GM21447 (cell line): ENCODE data around the gene GSDME.

ENCODE experiments used
- ATAC-seq: cut with Tn5 transposase; IDR thresholded peaks from one replicate; pipeline ENCODE4 v1.9.1; 2021; ENCODE audit not compliant: unreplicated experiment

GSDME gene

DNA sequence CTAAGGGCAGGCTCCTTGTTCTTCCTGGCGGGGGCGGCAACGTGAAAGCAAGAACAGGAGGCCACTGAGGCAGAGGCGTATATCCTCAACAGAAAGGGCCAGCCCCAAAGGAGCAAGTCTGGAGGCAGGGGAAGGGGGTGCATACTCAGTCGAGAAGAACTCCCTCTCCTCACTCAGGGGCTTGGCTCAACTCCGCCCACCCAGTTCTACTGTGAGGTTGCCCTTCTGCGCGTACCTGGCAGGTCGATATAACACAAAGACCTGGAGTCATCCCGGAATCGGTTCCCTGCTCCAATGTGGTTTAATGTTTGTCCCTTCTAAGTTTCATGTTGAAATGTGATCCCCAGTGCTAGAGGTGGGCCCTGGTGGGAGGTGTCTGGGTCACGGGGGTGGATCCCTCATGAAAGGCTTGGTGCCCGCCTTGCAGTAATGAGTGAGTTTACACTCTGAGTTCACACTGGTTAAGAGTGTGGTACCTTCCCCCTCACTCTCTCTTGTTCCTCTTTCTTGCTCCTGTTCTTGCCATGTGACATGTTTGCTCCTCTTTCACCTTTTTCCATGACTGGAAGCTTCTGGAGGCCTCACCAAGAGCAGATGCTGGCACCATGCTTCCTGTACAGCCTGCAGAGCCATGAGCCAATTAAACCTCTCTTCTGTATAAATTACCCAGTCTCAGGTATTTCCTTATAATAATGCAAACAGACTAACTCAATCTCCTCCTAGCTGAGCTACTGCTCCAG lies 32.6 kb downstream of the GSDME start:
- ATAC-seq, result no peak

GRCh38 chr7:24723178-24723530 lies 34.1 kb downstream of the GSDME start:
- ATAC-seq, result no peak

- no peak for ATAC-seq
Measured at GRCh38 chr7:24722386-24723177, 34.7 kb downstream of the GSDME start.

DNA sequence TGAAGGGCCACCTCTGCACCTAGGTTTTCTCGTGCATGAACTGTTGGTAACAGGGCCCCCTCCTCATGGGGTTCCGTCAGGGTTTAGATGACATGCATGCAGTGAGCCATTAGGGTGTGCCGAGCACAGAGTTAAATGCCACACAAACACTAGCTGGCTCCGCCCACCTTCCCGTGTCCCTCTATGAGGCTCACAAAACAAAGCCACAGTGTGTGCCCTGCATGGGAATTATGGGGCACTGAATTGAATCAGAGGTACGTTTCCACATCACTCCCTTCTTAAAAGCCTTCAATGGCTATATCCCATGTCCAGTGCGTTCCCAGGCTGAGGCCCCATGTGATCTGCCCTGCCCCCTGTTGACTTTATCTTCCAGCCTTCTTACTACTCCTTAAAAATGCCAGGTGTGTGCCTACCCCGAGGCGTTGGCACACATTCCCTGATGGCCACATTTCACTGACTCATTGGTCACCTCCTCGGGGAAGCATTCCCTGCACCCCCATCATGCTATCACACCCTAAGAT lies 35.7 kb downstream of the GSDME start:
- ATAC-seq, result no peak

GRCh38 chr7:24720283-24720682 lies 37.0 kb downstream of the GSDME start:
- no peak for ATAC-seq

- ATAC-seq, result peak; percentile 66
Measured at GRCh38 chr7:24718977-24719491, 38.2 kb downstream of the GSDME start.

DNA sequence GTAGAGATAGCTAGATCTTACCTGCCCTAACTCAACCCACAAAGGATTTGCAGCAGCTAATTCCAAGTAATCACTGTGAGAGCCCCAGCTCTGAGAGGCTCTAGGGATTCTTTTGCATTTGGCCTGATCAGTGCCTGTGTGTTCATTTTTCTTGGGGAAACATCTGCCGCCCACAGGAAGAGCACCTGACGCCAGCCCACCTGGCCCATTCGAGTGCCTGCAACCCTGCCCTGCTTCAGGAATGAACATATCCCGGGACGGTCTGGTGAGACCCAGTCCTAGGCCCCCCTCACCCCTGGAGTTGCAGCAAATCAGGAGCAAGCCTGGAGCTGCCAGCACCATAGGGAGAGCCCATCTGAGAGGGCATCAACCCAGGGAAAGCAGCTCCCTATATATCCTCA lies 38.8 kb downstream of the GSDME start:
- no peak for ATAC-seq

DNA sequence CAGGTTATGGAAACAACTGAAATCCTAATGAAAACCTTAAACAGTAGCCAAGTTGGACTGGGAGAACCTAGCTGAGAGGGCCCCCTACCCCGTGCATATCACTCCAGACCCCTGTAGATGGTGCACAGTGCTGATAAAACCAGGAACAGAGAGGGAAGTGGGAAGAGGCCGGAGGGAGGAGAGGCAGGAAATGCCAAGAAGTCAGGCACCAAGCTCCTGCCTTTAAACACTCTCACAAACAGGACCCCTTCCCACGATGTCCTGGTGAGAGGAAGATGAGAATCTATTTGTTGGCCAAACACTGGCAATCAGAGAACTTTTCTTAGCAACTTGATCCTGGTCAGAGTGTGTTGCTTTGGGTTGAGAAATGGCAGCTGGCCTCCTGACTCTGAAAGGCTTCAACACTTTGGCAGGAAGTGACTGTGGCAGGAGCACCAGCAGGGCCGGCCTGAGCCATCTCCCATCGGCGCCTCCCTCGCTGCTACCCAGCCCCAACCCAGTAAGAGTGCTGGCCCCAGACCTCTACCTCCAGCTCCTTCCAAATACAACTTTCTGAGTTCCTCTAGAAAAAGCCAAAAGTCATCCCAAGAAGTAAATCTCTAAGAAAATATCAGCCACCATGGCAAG lies 39.5 kb downstream of the GSDME start:
- no peak for ATAC-seq

GRCh38 chr7:24717247-24717622 lies 40.0 kb downstream of the GSDME start:
- no peak for ATAC-seq

GRCh38 chr7:24716480-24717246 lies 40.6 kb downstream of the GSDME start:
- no peak for ATAC-seq

GRCh38 chr7:24715661-24716479 lies 41.4 kb downstream of the GSDME start:
- ATAC-seq, result peak; percentile 49

DNA sequence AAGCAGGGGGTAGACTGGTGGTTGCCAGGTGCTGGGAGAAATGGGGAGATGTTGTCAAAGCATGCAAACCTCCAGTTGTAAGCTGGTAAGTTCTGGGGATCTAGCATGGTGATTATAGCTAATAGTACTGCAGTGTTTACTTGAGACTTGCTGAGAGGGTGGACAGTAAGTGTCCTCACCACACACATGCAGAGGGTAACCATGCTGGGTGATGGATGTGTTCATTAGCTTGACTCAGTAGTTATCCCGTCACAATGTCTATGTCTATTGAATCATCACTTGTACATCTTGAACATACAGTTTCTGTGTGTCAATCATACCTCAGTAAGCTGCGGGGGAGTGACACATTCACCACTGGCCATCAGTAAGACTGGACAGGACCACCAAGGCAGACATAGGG lies 42.1 kb downstream of the GSDME start:
- ATAC-seq, result no peak

GRCh38 chr7:24714676-24715010 lies 42.6 kb downstream of the GSDME start:
- ATAC-seq, result no peak

DNA sequence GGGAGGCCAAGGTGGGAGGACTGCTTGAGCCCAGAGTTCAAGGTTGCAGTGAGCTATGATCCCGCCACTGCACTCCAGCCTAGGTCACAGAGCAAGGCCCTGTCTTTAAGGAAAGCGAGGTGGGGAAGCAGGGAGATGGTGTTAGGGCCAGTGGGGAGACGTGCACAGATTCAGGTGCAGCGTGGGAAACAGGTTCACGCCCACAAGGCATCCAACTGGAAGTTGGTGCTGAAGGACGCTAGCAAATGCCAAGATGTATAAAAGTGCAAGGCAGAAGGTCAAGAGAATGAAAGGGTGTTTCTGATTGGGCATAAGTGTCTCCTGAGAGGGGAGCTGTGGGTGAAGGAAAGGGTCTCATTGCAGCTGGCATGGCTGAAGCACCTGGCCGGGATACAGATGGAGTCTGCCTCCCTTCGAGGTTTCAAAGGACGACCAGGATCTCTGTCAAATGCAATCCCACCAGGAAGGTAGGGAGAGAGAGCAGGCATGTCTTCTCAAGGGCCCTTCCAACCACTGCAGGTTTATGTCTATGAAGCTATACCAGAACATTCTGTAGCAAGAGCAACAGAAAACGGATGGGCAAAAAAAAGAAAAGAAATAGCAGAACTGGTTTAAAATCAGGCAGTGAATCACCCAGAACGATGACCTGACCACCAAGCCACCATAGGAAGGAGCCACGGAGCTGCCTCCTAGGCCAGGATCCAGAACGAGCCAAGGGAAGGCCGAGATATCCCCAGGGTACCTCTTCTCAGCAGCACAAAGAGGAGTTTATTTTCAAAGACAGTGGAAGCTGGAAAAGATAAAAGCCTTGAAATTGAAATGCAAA lies 43.2 kb downstream of the GSDME start:
- ATAC-seq, result no peak

GRCh38 chr7:24713039-24713793 lies 44.0 kb downstream of the GSDME start:
- ATAC-seq, result no peak

GRCh38 chr7:24709585-24710360 lies 47.5 kb downstream of the GSDME start:
- no peak for ATAC-seq

GRCh38 chr7:24709051-24709450 lies 48.2 kb downstream of the GSDME start:
- no peak for ATAC-seq
